H9 (cell line): ENCODE results near the gene GAREM1. TPM values are rescaled to one million over a fixed set of nuclear protein-coding genes. Genes with fewer than 3 reads are reported as not detected.

Experiments used
- DNase-seq: peaks from one replicate; pipeline ENCODE4 v3.0.0-alpha.2; 2017
- H2AFZ ChIP-seq: one replicate; pipeline ENCODE4 v1.6.1; 2013; ENCODE audit warnings: mild to moderate bottlenecking, low read length, control low read depth, moderate library complexity
- H2AK5ac ChIP-seq: 2 replicates; pipeline ENCODE4 v1.6.1; 2013; ENCODE audit warnings: low read length, control low read depth, mixed read lengths; ENCODE audit not compliant: insufficient read length
- H2BK120ac ChIP-seq: one replicate; pipeline ENCODE4 v1.6.1; 2013; ENCODE audit warnings: low read depth, mild to moderate bottlenecking, low read length, control low read depth, inconsistent platforms; ENCODE audit not compliant: poor library complexity, severe bottlenecking
- H2BK12ac ChIP-seq: 2 replicates; pipeline ENCODE4 v1.6.1; 2013; ENCODE audit warnings: low read length, control low read depth, mixed read lengths, low read depth; ENCODE audit not compliant: insufficient read length
- H2BK15ac ChIP-seq: 2 replicates; pipeline ENCODE4 v1.6.1; 2013; ENCODE audit warnings: low read depth, low read length, control low read depth
- H2BK20ac ChIP-seq: one replicate; pipeline ENCODE4 v1.6.1; 2013; ENCODE audit warnings: low read depth, mild to moderate bottlenecking, low read length, control low read depth, inconsistent platforms; ENCODE audit not compliant: poor library complexity, severe bottlenecking
- H2BK5ac ChIP-seq: 2 replicates; pipeline ENCODE4 v1.6.1; 2013; ENCODE audit warnings: low read length, control low read depth, mixed read lengths; ENCODE audit not compliant: insufficient read length
- H3K14ac ChIP-seq: 2 replicates; pipeline ENCODE4 v1.6.1; 2013; ENCODE audit warnings: low read length, control low read depth; ENCODE audit not compliant: insufficient read depth
- H3K18ac ChIP-seq: 2 replicates; pipeline ENCODE4 v1.6.1; 2013; ENCODE audit warnings: low read depth, mild to moderate bottlenecking, mixed read lengths, low read length, control low read depth; ENCODE audit not compliant: insufficient read length
- H3K23ac ChIP-seq: 2 replicates; pipeline ENCODE4 v1.6.1; 2013; ENCODE audit warnings: low read length, control low read depth, mixed read lengths, low read depth; ENCODE audit not compliant: insufficient read length
- H3K23me2 ChIP-seq: 2 replicates; pipeline ENCODE4 v1.6.1; 2013; ENCODE audit warnings: low read depth, mild to moderate bottlenecking, mixed read lengths, low read length, control low read depth; ENCODE audit not compliant: insufficient read length, poor library complexity, severe bottlenecking
- H3K27ac ChIP-seq: 2 replicates; pipeline ENCODE4 v1.5.1; 2013; ENCODE audit warnings: low read length, control low read depth, mixed read lengths, low read depth; ENCODE audit not compliant: insufficient read length
- H3K27me3 ChIP-seq: 2 replicates; pipeline ENCODE4 v1.6.1; 2013; ENCODE audit warnings: low read length, control low read depth, inconsistent platforms; ENCODE audit not compliant: insufficient read depth
- H3K4ac ChIP-seq: 2 replicates; pipeline ENCODE4 v1.6.1; 2013; ENCODE audit warnings: low read depth, mild to moderate bottlenecking, control low read depth, inconsistent platforms, low read length, moderate library complexity
- H3K4me1 ChIP-seq: 2 replicates; pipeline ENCODE4 v1.6.1; 2013; ENCODE audit warnings: low read length, control low read depth, inconsistent platforms; ENCODE audit not compliant: insufficient read depth
- H3K4me2 ChIP-seq: 2 replicates; pipeline ENCODE4 v1.6.1; 2013; ENCODE audit warnings: low read length, control low read depth, mixed read lengths; ENCODE audit not compliant: insufficient read length, insufficient read depth
- H3K56ac ChIP-seq: 2 replicates; pipeline ENCODE4 v1.6.1; 2013; ENCODE audit warnings: low read depth, mild to moderate bottlenecking, mixed read lengths, low read length, control low read depth; ENCODE audit not compliant: insufficient read length
- H3K79me1 ChIP-seq: 2 replicates; pipeline ENCODE4 v1.6.1; 2013; ENCODE audit warnings: low read depth, mild to moderate bottlenecking, moderate library complexity, low read length, control low read depth, inconsistent platforms; ENCODE audit not compliant: insufficient read depth, poor library complexity, severe bottlenecking
- H3K79me2 ChIP-seq: 2 replicates; pipeline ENCODE4 v1.6.1; 2013; ENCODE audit warnings: low read length, control low read depth, inconsistent platforms; ENCODE audit not compliant: insufficient read depth
- H3K9ac ChIP-seq: 2 replicates; pipeline ENCODE4 v1.6.1; 2013; ENCODE audit warnings: low read length, control low read depth, mixed read lengths; ENCODE audit not compliant: insufficient read length; ENCODE audit errors: extremely low read depth
- H3K9me3 ChIP-seq: one replicate; pipeline ENCODE4 v1.6.1; 2013; ENCODE audit warnings: low read depth, low read length, inconsistent platforms; ENCODE audit not compliant: control insufficient read depth
- H3T11ph ChIP-seq: one replicate; pipeline ENCODE4 v1.6.1; 2013; ENCODE audit warnings: mild to moderate bottlenecking, low read length, control low read depth, inconsistent platforms
- H4K20me1 ChIP-seq: one replicate; pipeline ENCODE4 v1.6.1; 2013; ENCODE audit not compliant: control insufficient read depth, insufficient read length, insufficient read depth
- H4K5ac ChIP-seq: 2 replicates; pipeline ENCODE4 v1.6.1; 2013; ENCODE audit warnings: low read depth, mild to moderate bottlenecking, mixed read lengths, low read length, control low read depth; ENCODE audit not compliant: insufficient read length
- H4K8ac ChIP-seq: replicated peaks from 2 replicates; pipeline ENCODE4 v1.6.1; 2013; ENCODE audit warnings: low read length, control low read depth, mixed read lengths, low read depth; ENCODE audit not compliant: insufficient read length
- H4K91ac ChIP-seq: 2 replicates; pipeline ENCODE4 v1.6.1; 2013; ENCODE audit warnings: low read depth, mild to moderate bottlenecking, moderate library complexity, mixed read lengths, low read length, control low read depth; ENCODE audit not compliant: insufficient read length
- H3K27ac Mint-ChIP-seq, 3 experiments: 2 replicates in 2 of 3; 3 replicates in 1 of 3; pipeline ENCODE4 v1.8.0; 2020 to 2021; ENCODE audit warnings: mixed read lengths in 3 of 3, mild to moderate bottlenecking in 1 of 3, moderate library complexity in 1 of 3
- H3K27me3 Mint-ChIP-seq: 2 replicates; pipeline ENCODE4 v1.8.0; 2021; ENCODE audit warnings: low read depth, mild to moderate bottlenecking, moderate library complexity, mixed read lengths
- H3K36me3 Mint-ChIP-seq, 3 experiments: 2 replicates in 2 of 3; 3 replicates in 1 of 3; pipeline ENCODE4 v1.8.0; 2020 to 2021; ENCODE audit warnings: low read depth in 3 of 3, mixed read lengths in 3 of 3; ENCODE audit not compliant: insufficient read depth in 1 of 3
- H3K4me1 Mint-ChIP-seq, 2 experiments: 2 replicates each; pipeline ENCODE4 v1.8.0; 2020; ENCODE audit warnings: mixed read lengths in 2 of 2
- H3K4me3 Mint-ChIP-seq, 2 experiments: 2 replicates in 1 of 2; 3 replicates in 1 of 2; pipeline ENCODE4 v1.8.0; 2020 to 2021; ENCODE audit warnings: mild to moderate bottlenecking in 2 of 2, mixed read lengths in 2 of 2, moderate library complexity in 1 of 2
- H3K9me3 Mint-ChIP-seq, 2 experiments: 2 replicates in 1 of 2; 3 replicates in 1 of 2; pipeline ENCODE4 v1.8.0; 2020; ENCODE audit warnings: mild to moderate bottlenecking in 2 of 2, mixed read lengths in 2 of 2, moderate library complexity in 1 of 2
- WGBS: extraction: QIAGEN DNeasy Blood & Tissue Kit; methylation state at CpG from one replicate; pipeline ENCODE4 v1.1.7; 2013; ENCODE audit warnings: missing lambda C conversion rate, low lambda C conversion rate, mixed read lengths; ENCODE audit not compliant: insufficient read length; ENCODE audit errors: extremely low coverage; 5-methylcytosine and 5-hydroxymethylcytosine counted together
- total RNA-seq: library from RNA; stranded (reverse); gene quantifications from 2 replicates; pipeline ENCODE4 v1.2.1, GENCODE V29; 2021
- TF ChIP-seq, protein P1 (sequence below): fragments of 200-600 bp; sonication (generic); conservative IDR thresholded peaks from 3 replicates; pipeline ENCODE4 v1.8.0; 2021; ENCODE audit warnings: antibody characterized with exemption, mild to moderate bottlenecking

The GAREM1 gene
- total RNA-seq, 1 experiment from 2014 or later = 4.4 TPM

DNA sequence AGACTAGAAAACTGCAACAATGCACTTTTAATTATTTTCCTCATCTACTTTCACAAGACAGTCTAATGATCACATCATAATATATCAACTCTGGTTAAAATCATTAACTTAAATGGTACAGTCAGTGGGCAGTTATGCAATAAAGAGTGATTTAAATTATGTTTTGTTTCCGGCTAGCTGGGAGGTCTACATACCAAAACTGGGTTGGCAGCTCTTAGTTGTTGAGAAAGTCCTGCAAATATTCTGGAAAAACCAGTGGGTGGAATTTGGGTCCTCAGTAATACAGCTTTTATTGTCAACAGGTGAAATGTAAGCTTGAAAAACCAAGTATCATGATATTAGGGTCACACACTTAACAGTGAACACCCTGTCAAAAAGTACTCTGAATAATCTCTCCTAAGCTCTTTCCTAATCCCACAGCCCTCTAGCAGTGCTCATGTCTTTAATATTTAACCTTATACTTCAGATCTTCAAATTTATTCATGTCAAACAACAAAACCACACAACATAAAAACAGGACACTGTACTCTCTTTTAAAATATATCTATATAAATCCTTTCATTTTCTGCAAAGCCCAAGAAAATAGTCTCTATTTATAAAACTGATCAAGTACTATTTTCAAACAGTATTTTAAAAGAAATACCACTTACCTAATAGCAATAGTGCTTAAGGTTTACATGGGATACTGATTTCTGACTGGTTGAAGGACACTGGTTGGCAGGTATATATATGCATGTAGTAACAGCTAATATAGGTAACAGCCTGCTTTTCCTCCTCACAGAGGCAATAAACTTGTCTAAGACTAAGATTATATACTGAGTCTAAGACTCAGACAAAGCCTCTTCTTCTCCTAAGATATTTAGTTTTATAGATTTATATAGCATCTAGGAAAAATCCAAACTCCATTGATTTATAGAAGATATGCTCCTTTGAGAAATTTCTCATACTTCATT is 103.8 kb downstream of the GAREM1 start:
- Histone ChIP-seq H3K79me2 (no peaks in the 10 kb centered on the region), H3K79me1 (no peaks in the 10 kb centered on the region), H3K23ac (no peak overlapping the region), H3K56ac (no peak overlapping the region), H3K18ac (no peak overlapping the region), H3K4me1 (no peaks in the 10 kb centered on the region), H3K9ac (no peak overlapping the region), H4K8ac (no peak overlapping the region), H4K20me1 (no peaks in the 10 kb centered on the region), H2BK5ac (no peak overlapping the region), H3K14ac (no peak overlapping the region), H2BK120ac (no peak overlapping the region), H2BK20ac (no peak overlapping the region), H3T11ph (no peak overlapping the region), H2AFZ (no peak overlapping the region), H3K27me3 (no peaks in the 10 kb centered on the region), H2AK5ac (no peak overlapping the region), H2BK15ac (no peak overlapping the region), H3K4ac (no peak overlapping the region), H3K27ac (no peak overlapping the region), H3K9me3 (no peaks in the 10 kb centered on the region), H3K23me2 (no peaks in the 10 kb centered on the region), H4K91ac (no peak overlapping the region), H2BK12ac (no peak overlapping the region), H4K5ac (no peak overlapping the region), H3K4me2 (no peak overlapping the region)
- Mint-ChIP-seq H3K4me1 (peaks cover 2% of the 10 kb centered on the region in 2 experiments; a peak in 1 of 4 replicates), H3K9me3 (no peaks in the 10 kb centered on the region), H3K36me3 (no peaks in the 10 kb centered on the region), H3K4me3 (no peak overlapping the region), H3K27ac (no peak overlapping the region), H3K27me3 (no peaks in the 10 kb centered on the region)
- DNase-seq = no peak
- no CpG with 5 or more reads among the region's 1 CpG for WGBS
- TF ChIP-seq, protein P1, sequence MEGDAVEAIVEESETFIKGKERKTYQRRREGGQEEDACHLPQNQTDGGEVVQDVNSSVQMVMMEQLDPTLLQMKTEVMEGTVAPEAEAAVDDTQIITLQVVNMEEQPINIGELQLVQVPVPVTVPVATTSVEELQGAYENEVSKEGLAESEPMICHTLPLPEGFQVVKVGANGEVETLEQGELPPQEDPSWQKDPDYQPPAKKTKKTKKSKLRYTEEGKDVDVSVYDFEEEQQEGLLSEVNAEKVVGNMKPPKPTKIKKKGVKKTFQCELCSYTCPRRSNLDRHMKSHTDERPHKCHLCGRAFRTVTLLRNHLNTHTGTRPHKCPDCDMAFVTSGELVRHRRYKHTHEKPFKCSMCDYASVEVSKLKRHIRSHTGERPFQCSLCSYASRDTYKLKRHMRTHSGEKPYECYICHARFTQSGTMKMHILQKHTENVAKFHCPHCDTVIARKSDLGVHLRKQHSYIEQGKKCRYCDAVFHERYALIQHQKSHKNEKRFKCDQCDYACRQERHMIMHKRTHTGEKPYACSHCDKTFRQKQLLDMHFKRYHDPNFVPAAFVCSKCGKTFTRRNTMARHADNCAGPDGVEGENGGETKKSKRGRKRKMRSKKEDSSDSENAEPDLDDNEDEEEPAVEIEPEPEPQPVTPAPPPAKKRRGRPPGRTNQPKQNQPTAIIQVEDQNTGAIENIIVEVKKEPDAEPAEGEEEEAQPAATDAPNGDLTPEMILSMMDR = no peak
